HG02763 (cell line): ENCODE measurements around the gene RHBDD3.
"Not testable (repeated sequence)": the region's sequence is repeated elsewhere in the genome, so short reads cannot be mapped to it uniquely, and the experiment has no call there.

ENCODE experiments used
- ATAC-seq: cut with Tn5 transposase; IDR thresholded peaks from one replicate; pipeline ENCODE4 v1.9.1; 2021; ENCODE audit warnings: mild to moderate bottlenecking, moderate library complexity; ENCODE audit not compliant: unreplicated experiment

RHBDD3 gene

GRCh38 chr22:29253561-29254285 lies 14.1 kb downstream of the RHBDD3 start:
- no peak for ATAC-seq

DNA sequence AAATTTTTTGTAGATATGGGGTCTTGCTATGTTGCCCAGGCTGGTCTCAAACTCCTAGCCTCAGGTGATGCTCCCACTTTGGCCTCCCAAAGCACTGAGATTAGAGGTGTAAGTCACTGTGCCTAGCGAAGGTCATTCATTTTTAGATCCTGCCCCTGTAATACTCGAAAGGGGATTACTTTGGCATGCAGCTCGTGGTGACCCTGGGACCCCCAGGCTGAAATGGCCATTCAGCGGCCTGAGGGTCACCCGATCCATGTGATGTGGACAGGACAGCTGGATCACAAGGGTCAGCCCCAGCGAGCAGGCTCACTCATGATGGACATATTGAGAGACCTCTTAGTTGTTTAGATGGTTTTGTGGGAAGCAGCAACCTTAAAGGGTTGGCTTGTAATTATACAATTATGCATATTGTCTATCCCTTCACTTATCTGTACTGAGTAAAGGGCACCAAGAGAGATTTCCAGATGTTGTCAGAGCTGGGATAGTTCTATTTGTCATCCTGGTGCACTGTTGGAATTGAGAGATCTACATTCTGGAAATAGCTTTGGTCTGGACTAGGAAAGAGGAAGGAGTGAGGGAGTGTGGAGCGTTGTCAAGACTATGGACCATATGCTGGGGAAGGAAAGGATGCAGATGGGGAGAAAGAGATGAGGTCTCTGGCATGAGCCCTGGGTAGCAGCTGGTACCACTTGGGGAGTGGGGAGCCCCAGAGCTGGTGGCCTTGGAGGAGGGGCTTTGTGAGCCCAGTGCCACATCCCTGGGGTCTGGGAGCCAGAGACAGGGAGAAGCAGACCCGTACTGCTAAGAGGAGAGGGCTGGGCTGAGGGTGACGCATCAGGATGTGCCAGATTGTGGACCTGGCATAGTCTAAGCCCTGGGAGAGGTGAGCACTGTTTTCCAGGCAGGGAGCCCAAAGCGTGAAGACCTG lies 15.5 kb downstream of the RHBDD3 start:
- no peak for ATAC-seq

GRCh38 chr22:29251265-29251664 lies 16.5 kb downstream of the RHBDD3 start:
- no peak for ATAC-seq

GRCh38 chr22:29247891-29248290 lies 19.9 kb downstream of the RHBDD3 start:
- ATAC-seq = not testable (repeated sequence)

- ATAC-seq = peak; percentile 50
Measured at GRCh38 chr22:29245626-29246385, 22.0 kb downstream of the RHBDD3 start.

DNA sequence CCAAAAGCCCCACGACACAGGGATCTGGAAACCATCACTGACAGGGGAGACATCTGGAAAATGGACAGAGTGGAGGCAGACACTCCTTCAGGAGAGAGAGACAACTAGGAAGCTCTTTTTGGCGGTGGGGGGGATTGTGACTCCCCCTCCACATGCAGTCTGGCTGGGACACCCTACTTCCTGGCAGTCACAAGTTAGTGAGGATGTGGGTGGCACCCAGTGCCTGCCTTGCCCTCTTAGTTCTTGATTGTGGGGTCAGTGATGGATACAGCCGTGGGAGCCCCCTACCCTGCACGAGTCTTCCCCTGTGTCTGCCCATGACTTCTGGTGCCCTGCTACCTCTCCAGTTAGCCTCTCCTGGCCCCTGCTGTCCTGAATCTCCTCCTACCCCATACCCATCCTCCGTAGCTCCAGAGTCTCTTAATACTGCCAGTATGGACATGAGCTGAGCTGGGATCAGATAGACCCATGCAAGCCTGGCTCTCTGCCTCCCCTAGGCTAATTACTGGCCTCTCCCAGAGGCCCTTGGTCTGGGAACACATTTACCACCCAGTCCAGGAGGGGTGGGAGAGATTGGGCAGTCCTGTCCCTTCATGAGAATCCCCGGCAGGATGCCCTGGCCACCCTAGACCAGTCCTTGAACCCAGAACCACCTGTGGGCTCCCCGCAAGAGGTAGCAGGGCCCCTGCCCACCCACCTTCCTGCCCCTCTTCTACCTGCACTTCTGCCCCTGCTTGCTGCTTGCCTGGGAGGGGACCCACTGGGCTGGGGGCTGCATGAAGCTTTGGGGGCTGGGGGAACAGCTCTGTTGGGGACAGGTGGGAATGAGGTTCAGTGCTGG lies 22.8 kb downstream of the RHBDD3 start:
- no peak for ATAC-seq

DNA sequence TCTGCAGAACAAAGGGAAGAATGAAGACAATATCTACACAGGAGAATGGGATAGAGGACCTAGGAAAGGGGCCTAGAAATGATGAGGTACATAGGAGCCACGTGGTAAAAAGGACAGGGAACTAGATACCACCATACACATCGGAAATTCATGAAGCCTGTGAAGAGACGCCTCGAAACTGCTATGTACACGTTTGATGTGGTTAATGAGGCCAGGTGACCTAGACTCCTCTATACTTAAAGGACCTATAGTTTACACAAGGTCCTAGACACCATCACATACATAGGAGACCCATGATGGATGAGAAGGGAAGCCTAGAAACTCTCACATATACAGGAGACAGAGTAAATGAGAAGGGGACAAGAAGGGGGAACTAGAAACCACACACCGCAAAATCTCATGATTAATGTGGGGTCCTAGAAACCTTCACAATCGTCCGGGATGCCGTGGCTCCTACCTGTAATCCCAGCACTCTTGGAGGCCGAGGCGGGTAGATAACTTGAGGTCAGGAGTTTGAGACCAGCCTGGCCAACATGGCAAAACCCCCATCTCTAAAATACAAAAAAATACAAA lies 23.8 kb downstream of the RHBDD3 start:
- ATAC-seq = no peak

DNA sequence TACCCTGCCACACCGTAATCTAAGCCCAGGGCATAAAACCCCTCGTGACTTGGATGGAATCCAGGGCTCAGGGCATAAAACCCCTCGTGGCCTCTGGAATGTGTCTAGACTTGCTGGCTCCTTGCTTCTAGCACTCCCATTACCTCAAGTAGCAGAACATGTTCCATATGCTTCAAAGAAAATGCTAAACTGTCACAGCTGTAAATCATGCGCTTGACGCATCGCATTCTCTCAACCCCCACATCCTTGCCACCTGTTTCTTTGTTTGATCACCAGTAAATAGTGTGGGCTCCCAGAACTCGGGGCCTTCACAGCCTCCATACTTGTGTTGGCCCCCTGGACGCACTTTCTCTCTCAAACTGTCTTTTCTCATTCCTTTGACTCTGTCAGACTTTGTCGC lies 27.3 kb downstream of the RHBDD3 start:
- ATAC-seq = not testable (repeated sequence)

DNA sequence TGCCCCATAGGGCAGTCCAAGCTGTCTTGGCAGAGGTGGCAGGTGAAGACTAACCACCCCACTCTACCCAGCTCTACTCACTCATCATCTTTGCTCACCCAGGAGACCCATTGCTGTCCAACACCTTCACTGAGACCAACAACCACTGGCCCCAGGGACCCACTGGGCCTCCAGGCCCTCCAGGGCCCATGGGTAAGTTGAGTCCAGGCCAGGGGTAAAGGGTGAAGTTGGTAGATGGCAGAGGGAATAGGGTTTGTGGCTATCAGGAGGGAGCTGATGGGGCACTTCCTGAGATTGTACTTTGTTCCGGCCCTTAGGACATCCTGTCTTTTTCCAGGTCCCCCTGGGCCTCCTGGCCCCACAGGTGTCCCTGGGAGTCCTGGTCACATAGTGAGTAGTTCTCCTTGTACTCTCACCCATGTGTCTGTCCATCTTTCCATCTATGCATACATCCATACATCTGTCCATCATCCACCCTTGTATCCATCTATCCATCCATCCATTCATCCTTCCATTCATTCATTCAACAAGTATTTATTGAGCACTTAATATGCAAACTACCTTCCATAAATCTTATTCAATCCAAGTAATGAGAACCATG lies 34.4 kb downstream of the RHBDD3 start:
- no peak for ATAC-seq

- ATAC-seq = no peak
Measured at GRCh38 chr22:29231971-29232959, 35.5 kb downstream of the RHBDD3 start.

GRCh38 chr22:29230972-29231875 lies 36.6 kb downstream of the RHBDD3 start:
- ATAC-seq = no peak

DNA sequence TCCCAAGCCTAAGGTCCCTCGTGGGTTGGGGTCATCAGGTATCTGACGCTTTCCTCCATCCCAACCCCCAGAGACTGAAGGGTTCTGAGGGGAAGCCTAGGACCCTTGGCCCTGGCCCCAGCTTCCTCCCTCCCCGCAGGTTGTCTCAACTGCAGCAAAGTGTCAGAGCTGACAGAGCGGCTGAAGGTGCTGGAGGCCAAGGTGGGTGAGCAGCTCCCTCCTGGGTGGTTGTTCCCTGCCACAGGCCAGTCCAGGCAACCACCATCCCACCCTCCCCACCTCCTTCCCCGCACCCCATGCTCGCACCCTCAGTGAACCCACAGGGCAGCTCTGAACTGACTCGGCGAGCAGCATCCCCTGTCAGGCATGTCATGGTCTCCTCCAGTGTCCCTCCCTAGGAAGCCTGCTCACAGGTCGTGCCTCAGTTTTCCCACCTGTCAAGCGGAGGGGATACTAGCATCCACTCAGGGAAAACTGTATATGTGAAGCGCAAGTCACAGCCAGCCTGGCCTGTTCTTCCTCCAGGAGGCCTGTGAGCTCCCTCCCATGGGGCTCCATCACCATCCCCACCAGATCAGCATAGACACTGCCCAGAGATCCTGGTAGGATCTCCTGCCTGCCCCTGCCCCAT lies 41.3 kb downstream of the RHBDD3 start:
- ATAC-seq = no peak

DNA sequence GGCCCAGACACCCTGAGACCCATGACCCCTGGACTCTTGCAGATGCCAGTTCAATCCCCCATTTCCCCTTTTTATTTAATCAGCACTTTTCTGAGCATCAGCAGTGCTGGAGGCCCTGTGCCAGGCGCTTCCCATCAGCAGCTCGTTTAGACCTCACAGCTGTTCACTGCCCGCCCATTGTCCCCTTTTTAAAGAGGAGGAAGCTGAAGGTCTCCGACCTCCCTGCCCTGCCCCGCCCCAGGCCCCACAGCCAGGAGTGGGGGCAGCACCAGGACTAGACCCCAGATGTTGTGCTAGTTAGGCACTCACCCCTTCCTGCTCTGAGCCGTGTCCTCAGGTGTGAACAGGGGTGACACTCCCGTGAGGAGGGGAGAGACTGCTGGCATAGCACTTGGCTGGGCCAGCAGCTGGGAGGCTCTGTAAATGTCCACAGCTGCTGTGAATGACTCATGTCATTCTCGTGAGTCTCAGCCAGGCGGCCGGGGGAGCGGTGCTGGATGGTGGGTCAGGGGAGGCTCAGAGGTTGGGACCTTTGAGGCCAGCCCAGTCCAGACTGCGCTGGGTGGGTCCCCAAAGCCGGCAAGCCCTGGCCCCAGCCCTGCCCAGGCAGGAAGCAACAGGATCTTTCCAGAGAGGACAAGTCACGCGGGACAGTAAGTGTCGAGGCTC lies 42.2 kb downstream of the RHBDD3 start:
- no peak for ATAC-seq

DNA sequence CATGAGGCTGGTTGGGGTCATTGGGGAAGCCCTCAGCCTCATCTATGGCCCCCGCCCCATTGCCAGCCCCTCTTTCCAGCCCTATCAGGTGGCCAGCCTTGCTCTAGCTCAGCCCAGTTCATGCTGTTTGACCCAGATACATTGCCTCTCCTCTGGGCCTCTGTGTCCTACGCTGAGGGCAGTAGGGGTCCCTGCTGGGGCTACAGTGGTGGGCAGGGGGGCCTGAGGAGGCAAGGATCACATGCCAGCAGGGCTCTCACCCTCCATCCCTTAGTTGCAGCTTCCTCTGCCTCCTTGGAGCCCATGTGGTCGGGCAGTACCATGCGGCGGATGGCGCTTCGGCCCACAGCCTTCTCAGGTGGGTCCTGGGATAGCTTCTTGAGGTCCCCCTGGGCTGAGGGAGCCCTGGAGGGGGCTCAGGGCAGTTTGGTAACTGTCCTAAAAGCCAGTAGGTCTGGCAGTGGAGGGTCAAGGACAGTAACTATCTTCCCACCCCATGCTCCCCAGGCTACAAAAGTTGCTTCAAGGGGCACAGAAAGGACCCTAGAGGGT lies 42.8 kb downstream of the RHBDD3 start:
- no peak for ATAC-seq

DNA sequence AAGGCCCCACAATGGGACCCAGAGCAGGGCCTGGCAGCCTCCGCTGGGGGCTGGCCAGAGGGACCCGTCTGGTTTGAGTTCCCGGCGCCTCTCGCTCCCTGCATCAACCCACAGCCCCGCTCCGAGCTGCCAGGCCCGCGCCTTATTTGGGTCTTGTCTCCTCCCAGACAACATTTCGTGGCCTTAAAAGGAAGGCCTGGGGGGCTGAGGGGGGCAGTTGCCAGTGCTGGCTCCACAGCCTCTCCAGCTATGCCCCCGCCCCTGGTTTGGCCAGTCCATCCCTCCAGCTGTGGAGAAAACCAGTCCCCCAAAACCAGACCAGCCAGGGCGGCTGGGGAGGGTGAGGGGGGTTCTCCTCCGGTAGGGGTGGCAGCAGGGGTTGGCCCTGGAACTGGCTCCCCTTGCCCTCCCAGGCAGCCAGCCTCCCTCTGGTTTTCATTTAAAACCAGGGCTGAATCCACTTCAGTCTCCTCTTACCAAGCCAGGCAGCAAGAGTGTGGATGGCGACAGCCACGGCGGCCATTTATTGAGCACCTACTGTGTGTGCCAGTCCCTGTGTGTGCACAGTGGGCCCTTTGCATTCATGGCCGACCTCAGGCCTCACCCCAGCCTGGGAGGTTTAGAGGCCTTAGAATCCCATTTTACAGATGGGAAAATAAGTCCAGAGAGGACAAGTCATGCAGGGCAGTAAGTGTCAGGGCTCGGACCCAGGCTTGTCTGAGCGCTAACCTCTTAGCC lies 43.5 kb downstream of the RHBDD3 start:
- ATAC-seq = no peak
